A673 (cell line): ENCODE results near the gene HDAC4. TPM values are rescaled to one million over a fixed set of nuclear protein-coding genes. Genes with fewer than 3 reads are reported as not detected.

ENCODE experiments used
- BruUV-seq: library from RNA; stranded (reverse); fragments of 400-500 nt; replicated peaks from 2 replicates; lab custom pipeline; 2021; lab: Mats Ljungman, UMichigan
- CTCF ChIA-PET: fragments of 300-600 bp; sonication (Branson Sonifier 250); formaldehyde crosslinking; loops from one replicate; lab custom pipeline; 2022; ENCODE audit warnings: antibody characterized with exemption; lab: Charles Lee
- POLR2A ChIA-PET: fragments of 300-600 bp; sonication (Branson Sonifier 250); formaldehyde crosslinking; loops from one replicate; lab custom pipeline; 2022; ENCODE audit warnings: antibody characterized with exemption; ENCODE audit not compliant: low non-redundant PET; lab: Charles Lee
- DNase-seq: peaks from one replicate; pipeline ENCODE4 v3.0.0-alpha.2; 2015; ENCODE audit warnings: low spot score
- H3K27ac ChIP-seq: fragments of 200-600 bp; sonication (generic); 2 replicates; pipeline ENCODE4 v1.5.1; 2016; ENCODE audit warnings: mixed run types, low read depth, mild to moderate bottlenecking, mixed read lengths, antibody characterized with exemption, low read length; ENCODE audit not compliant: poor library complexity, severe bottlenecking
- H3K27me3 ChIP-seq: fragments of 200-600 bp; sonication (generic); replicated peaks from 2 replicates; pipeline ENCODE4 v1.6.1; 2017; ENCODE audit warnings: mixed run types, low read depth, mild to moderate bottlenecking, mixed read lengths, antibody characterized with exemption, low read length; ENCODE audit not compliant: insufficient read depth, poor library complexity
- H3K36me3 ChIP-seq: fragments of 200-600 bp; sonication (generic); 2 replicates; pipeline ENCODE4 v1.6.1; 2016; ENCODE audit warnings: mixed run types, mild to moderate bottlenecking, mixed read lengths, antibody characterized with exemption, low read length; ENCODE audit not compliant: insufficient read depth, poor library complexity, severe bottlenecking
- H3K4me1 ChIP-seq: fragments of 200-600 bp; sonication (generic); 2 replicates; pipeline ENCODE4 v1.6.1; 2017; ENCODE audit warnings: mixed run types, mild to moderate bottlenecking, mixed read lengths, antibody characterized with exemption, low read length; ENCODE audit not compliant: insufficient read depth, poor library complexity, severe bottlenecking
- H3K4me3 ChIP-seq: fragments of 200-600 bp; sonication (generic); 2 replicates; pipeline ENCODE4 v1.5.1; 2016; ENCODE audit warnings: low read depth, mixed run types, mild to moderate bottlenecking, mixed read lengths, low read length; ENCODE audit not compliant: poor library complexity, severe bottlenecking
- H3K9me3 ChIP-seq: fragments of 200-600 bp; sonication (generic); 2 replicates; pipeline ENCODE4 v1.6.1; 2016; ENCODE audit warnings: mixed run types, low read depth, mild to moderate bottlenecking, mixed read lengths, antibody characterized with exemption, low read length; ENCODE audit not compliant: poor library complexity, severe bottlenecking
- CTCF ChIP-seq: fragments of 300-800, 200-600 bp; sonication (generic); conservative IDR thresholded peaks from 2 replicates; pipeline ENCODE4 v1.5.1; 2017; ENCODE audit warnings: low read depth, mild to moderate bottlenecking, antibody characterized with exemption, low read length, moderate library complexity, mixed read lengths
- EZH2 ChIP-seq: fragments of 200-600 bp; sonication (generic); IDR thresholded peaks from 2 replicates; pipeline ENCODE4 v1.6.1; 2017; ENCODE audit warnings: borderline replicate concordance, low read depth, mild to moderate bottlenecking, mixed read lengths, antibody characterized with exemption, low read length; ENCODE audit not compliant: poor library complexity, severe bottlenecking
- intact Hi-C: fragments of 100-400 bp; cut with micrococcal nuclease; formaldehyde crosslinking; loops from one replicate; pipeline ENCODE4 v1.10.0; 2022; ENCODE audit not compliant: unreplicated experiment
- total RNA-seq: library from RNA; stranded (reverse); gene quantifications from 2 replicates; pipeline ENCODE4 v1.2.3, GENCODE V29; 2021

HDAC4 gene
- total RNA-seq, 1 experiment from 2014 or later = 40.0 TPM

GRCh38 chr2:239392688-239393387 lies 8.0 kb downstream of the HDAC4 start:
- TF ChIP-seq CTCF (no peak), EZH2 (no peak)
- Histone ChIP-seq H3K4me3 (no peak overlapping the region), H3K9me3 (no peaks in the 10 kb centered on the region), H3K36me3 (no peaks in the 10 kb centered on the region), H3K27me3 (no peaks in the 10 kb centered on the region), H3K27ac (no peak overlapping the region), H3K4me1 (peaks cover 5% of the 10 kb centered on the region)
- BruUV-seq = no TSS peak
- ChIA-PET CTCF (no interaction called here), POLR2A (no interaction called here)
- DNase-seq = no peak
- intact Hi-C loops = no loop called here

- Histone ChIP-seq H3K4me3 (no peak overlapping the region), H3K4me1 (no peaks in the 10 kb centered on the region), H3K36me3 (no peaks in the 10 kb centered on the region), H3K9me3 (no peaks in the 10 kb centered on the region), H3K27ac (no peak overlapping the region), H3K27me3 (no peaks in the 10 kb centered on the region)
- POLR2A ChIA-PET = no interaction called here
- intact Hi-C loops = no loop called here
- BruUV-seq = no TSS peak
- CTCF ChIA-PET = no interaction called here
- DNase-seq = no peak
- TF ChIP-seq EZH2 (no peak), CTCF (no peak)
Measured at GRCh38 chr2:239392072-239392357, 8.8 kb downstream of the HDAC4 start.

- ChIA-PET CTCF (no interaction called here), POLR2A (no interaction called here)
- TF ChIP-seq CTCF (no peak), EZH2 (no peak)
- DNase-seq = no peak
- intact Hi-C loops = no loop called here
- Histone ChIP-seq H3K9me3 (no peaks in the 10 kb centered on the region), H3K27ac (no peak overlapping the region), H3K36me3 (no peaks in the 10 kb centered on the region), H3K4me1 (no peaks in the 10 kb centered on the region), H3K4me3 (no peak overlapping the region), H3K27me3 (no peaks in the 10 kb centered on the region)
- no TSS peak for BruUV-seq
Measured at GRCh38 chr2:239391286-239392071, 9.3 kb downstream of the HDAC4 start.
